HTERT RPE-1 (cell line): Measurements from ENCODE around the gene SPIB.
"Not testable (repeated sequence)": the region's sequence is repeated elsewhere in the genome, so short reads cannot be mapped to it uniquely, and the experiment has no call there.

Experiments used
- in situ Hi-C: fragments of 300-500 bp; cut with MboI; formaldehyde crosslinking; loops from 4 replicates; pipeline ENCODE4 v1.14.3; 2020; ENCODE audit warnings: low sequenced_read_pairs

Gene SPIB

GRCh38 chr19:50390952-50391351, 27.8 kb upstream of the SPIB start:
- in situ Hi-C loops, result not testable (repeated sequence)

GRCh38 chr19:50392759-50393158, 26.0 kb upstream of the SPIB start:
- in situ Hi-C loops, result no loop called here

GRCh38 chr19:50393589-50393988, 25.1 kb upstream of the SPIB start:
- in situ Hi-C loops, result no loop called here

GRCh38 chr19:50394017-50394416, 24.7 kb upstream of the SPIB start:
- in situ Hi-C loops, result no loop called here

GRCh38 chr19:50398675-50399367, 19.9 kb upstream of the SPIB start:
- in situ Hi-C loops, result no loop called here

GRCh38 chr19:50399368-50399745, 19.4 kb upstream of the SPIB start:
- in situ Hi-C loops, result no loop called here

- in situ Hi-C loops, result no loop called here
Observed at GRCh38 chr19:50401605-50402450, 16.9 kb upstream of the SPIB start.

GRCh38 chr19:50402544-50403301, 16.0 kb upstream of the SPIB start:
- in situ Hi-C loops, result no loop called here

GRCh38 chr19:50406156-50406820, 12.4 kb upstream of the SPIB start:
- in situ Hi-C loops, result no loop called here

GRCh38 chr19:50406829-50407228, 11.9 kb upstream of the SPIB start:
- in situ Hi-C loops, result no loop called here

GRCh38 chr19:50409347-50409746, 9.4 kb upstream of the SPIB start:
- in situ Hi-C loops, result no loop called here

- in situ Hi-C loops, result no loop called here
Observed at GRCh38 chr19:50410109-50410508, 8.6 kb upstream of the SPIB start.

- in situ Hi-C loops, result no loop called here
Observed at GRCh38 chr19:50412419-50412818, 6.3 kb upstream of the SPIB start.

- in situ Hi-C loops, result no loop called here
Observed at GRCh38 chr19:50413096-50413495, 5.6 kb upstream of the SPIB start.

GRCh38 chr19:50413531-50413930, 5.2 kb upstream of the SPIB start:
- in situ Hi-C loops, result no loop called here

- in situ Hi-C loops, result no loop called here
Observed at GRCh38 chr19:50414864-50415660, 3.7 kb upstream of the SPIB start.

- in situ Hi-C loops, result no loop called here
Observed at GRCh38 chr19:50415661-50416033, 3.1 kb upstream of the SPIB start.

GRCh38 chr19:50416034-50416977, 2.4 kb upstream of the SPIB start:
- in situ Hi-C loops, result no loop called here
